AG10803 (cell line): ENCODE measurements around the gene ABCG8.
A peak's percentile ranks its signal among the peaks of the same experiment; 100 is the strongest.

ENCODE experiments used
- DNase-seq: peaks from one replicate; pipeline ENCODE4 v3.0.0; 2010; ENCODE audit warnings: low read depth
- H3K4me3 ChIP-seq: 2 replicates; pipeline ENCODE4 v1.5.1; 2011; ENCODE audit warnings: mild to moderate bottlenecking, low read length, control low read depth
- CTCF ChIP-seq: conservative IDR thresholded peaks from 2 replicates; pipeline ENCODE4 v1.5.1; 2011; ENCODE audit warnings: mild to moderate bottlenecking, low read length, control low read depth, inconsistent platforms

The ABCG8 gene

GRCh38 chr2:43882312-43882711 is 43.5 kb downstream of the ABCG8 start:
- no peak for TF ChIP-seq CTCF
- no peak for DNase-seq
- no peak overlapping the region for H3K4me3 ChIP-seq

GRCh38 chr2:43884689-43885088 is 45.9 kb downstream of the ABCG8 start:
- TF ChIP-seq CTCF: no peak
- no peak for DNase-seq
- H3K4me3 ChIP-seq: no peak overlapping the region

GRCh38 chr2:43885132-43885632 is 46.4 kb downstream of the ABCG8 start:
- no peak for DNase-seq
- no peak for TF ChIP-seq CTCF

GRCh38 chr2:43887176-43887575 is 48.4 kb downstream of the ABCG8 start:
- no peak for DNase-seq
- no peak overlapping the region for H3K4me3 ChIP-seq
- TF ChIP-seq CTCF: no peak

More at GRCh38 chr2:43885132-43885632, 46.4 kb downstream of the ABCG8 start:
- H3K4me3 ChIP-seq: no peak overlapping the region

GRCh38 chr2:43889416-43889815 is 50.6 kb downstream of the ABCG8 start:
- no peak overlapping the region for H3K4me3 ChIP-seq
- DNase-seq: no peak
- TF ChIP-seq CTCF: no peak

- DNase-seq: peak; percentile 19
- H3K4me3 ChIP-seq: no peak overlapping the region
- no peak for TF ChIP-seq CTCF
Measured at GRCh38 chr2:43890855-43891254, 52.1 kb downstream of the ABCG8 start.

GRCh38 chr2:43894743-43895142 is 56.0 kb downstream of the ABCG8 start:
- DNase-seq: no peak
- TF ChIP-seq CTCF: no peak

More at GRCh38 chr2:43894743-43895142, 56.0 kb downstream of the ABCG8 start:
- no peak overlapping the region for H3K4me3 ChIP-seq
